HG03558 (cell line): Measurements from ENCODE around the gene SPON1.
"Not testable (repeated sequence)": the region's sequence is repeated elsewhere in the genome, so short reads cannot be mapped to it uniquely, and the experiment has no call there.

Source experiments
- ATAC-seq: cut with Tn5 transposase; IDR thresholded peaks from one replicate; pipeline ENCODE4 v1.9.1; 2021; ENCODE audit warnings: moderate number of reproducible peaks; ENCODE audit not compliant: unreplicated experiment; ENCODE audit errors: extremely low read depth

The SPON1 gene

GRCh38 chr11:14075118-14076078, 112.9 kb downstream of the SPON1 start:
- no peak for ATAC-seq

- no peak for ATAC-seq
Observed at GRCh38 chr11:14079011-14079410, 116.5 kb downstream of the SPON1 start.

- no peak for ATAC-seq
Observed at GRCh38 chr11:14079797-14080196, 117.3 kb downstream of the SPON1 start.

- ATAC-seq = no peak
Observed at GRCh38 chr11:14081581-14082231, 119.2 kb downstream of the SPON1 start.

GRCh38 chr11:14082338-14082737, 119.8 kb downstream of the SPON1 start:
- no peak for ATAC-seq

GRCh38 chr11:14088861-14089260, 126.3 kb downstream of the SPON1 start:
- not testable (repeated sequence) for ATAC-seq

GRCh38 chr11:14089690-14090462, 127.4 kb downstream of the SPON1 start:
- ATAC-seq = no peak

- ATAC-seq = not testable (repeated sequence)
Observed at GRCh38 chr11:14090631-14091030, 128.1 kb downstream of the SPON1 start.

- no peak for ATAC-seq
Observed at GRCh38 chr11:14093065-14093464, 130.5 kb downstream of the SPON1 start.

GRCh38 chr11:14094481-14095037, 132.0 kb downstream of the SPON1 start:
- ATAC-seq = no peak

- no peak for ATAC-seq
Observed at GRCh38 chr11:14095882-14096281, 133.4 kb downstream of the SPON1 start.

GRCh38 chr11:14096606-14097005, 134.1 kb downstream of the SPON1 start:
- no peak for ATAC-seq

GRCh38 chr11:14101388-14101787, 138.9 kb downstream of the SPON1 start:
- no peak for ATAC-seq

- ATAC-seq = no peak
Observed at GRCh38 chr11:14102766-14103165, 140.2 kb downstream of the SPON1 start.

- no peak for ATAC-seq
Observed at GRCh38 chr11:14105446-14105845, 142.9 kb downstream of the SPON1 start.

- no peak for ATAC-seq
Observed at GRCh38 chr11:14106303-14107049, 144.0 kb downstream of the SPON1 start.

- ATAC-seq = no peak
Observed at GRCh38 chr11:14107050-14107430, 144.5 kb downstream of the SPON1 start.

- ATAC-seq = no peak
Observed at GRCh38 chr11:14109742-14110141, 147.2 kb downstream of the SPON1 start.

GRCh38 chr11:14110629-14111028, 148.1 kb downstream of the SPON1 start:
- no peak for ATAC-seq

GRCh38 chr11:14111496-14111895, 149.0 kb downstream of the SPON1 start:
- ATAC-seq = no peak
